Endothelial cell of umbilical vein (primary cell): Measurements from ENCODE around the gene CAMTA1. TPM values are rescaled to one million over a fixed set of nuclear protein-coding genes. Genes with fewer than 3 reads are reported as not detected.

Experiments
- BruUV-seq: library from RNA; stranded (reverse); fragments of 400-500 nt; replicated peaks from 2 replicates; lab custom pipeline; 2021; lab: Mats Ljungman, UMichigan
- CTCF ChIA-PET: fragments of 300-600, 350-600 bp; sonication (Branson Sonifier 250); formaldehyde crosslinking; loops from one replicate; lab custom pipeline; 2021; ENCODE audit warnings: antibody characterized with exemption, inconsistent platforms; lab: Charles Lee
- POLR2A ChIA-PET: fragments of 300-600, 350-600 bp; sonication (Branson Sonifier 250); formaldehyde crosslinking; loops from one replicate; lab custom pipeline; 2021; ENCODE audit warnings: antibody characterized with exemption, inconsistent platforms; lab: Charles Lee
- DNase-seq: peaks from one replicate; pipeline ENCODE4 v3.0.0-alpha.2; 2011; ENCODE audit warnings: low read depth, low spot score
- FAIRE-seq: peaks from 2 replicates; lab custom pipeline; 2011; peaks lifted over from hg19 to GRCh38; lab: Jason Lieb, UNC
- H2AFZ ChIP-seq: 2 replicates; pipeline ENCODE4 v1.6.0; 2012; ENCODE audit warnings: low read depth, low read length, control low read depth, inconsistent platforms
- H3K27ac ChIP-seq: 2 replicates; pipeline ENCODE4 v1.5.1; 2011; ENCODE audit warnings: low read depth, mild to moderate bottlenecking, control low read depth, low read length, moderate library complexity; ENCODE audit not compliant: insufficient read depth
- H3K27me3 ChIP-seq, 2 experiments: 2 replicates each; pipeline versions ENCODE4 v1.6.0 to v1.6.1; 2011; ENCODE audit warnings: low read length in 2 of 2, mixed read lengths in 1 of 2; ENCODE audit not compliant: control insufficient read depth in 2 of 2, insufficient read depth in 2 of 2
- H3K36me3 ChIP-seq, 2 experiments: 2 replicates in 1 of 2; 3 replicates in 1 of 2; pipeline ENCODE4 v1.5.1; 2011; ENCODE audit warnings: low read length in 2 of 2, mild to moderate bottlenecking in 1 of 2, moderate library complexity in 1 of 2; ENCODE audit not compliant: control insufficient read depth in 2 of 2, insufficient read depth in 2 of 2; ENCODE audit errors: extremely low read depth in 1 of 2
- H3K4me1 ChIP-seq: 3 replicates; pipeline ENCODE4 v1.5.1; 2011; ENCODE audit warnings: mild to moderate bottlenecking, low read length; ENCODE audit not compliant: control insufficient read depth, insufficient read depth; ENCODE audit errors: extremely low read depth
- H3K4me2 ChIP-seq: 2 replicates; pipeline ENCODE4 v1.6.1; 2011; ENCODE audit warnings: low read length, control low read depth, mixed read lengths; ENCODE audit not compliant: insufficient read depth
- H3K4me3 ChIP-seq, 3 experiments: fragments of 200-600 bp in 1 of 3; sonication (generic), shearing (Covaris generic) in 1 of 3; replicated peaks in 1 of 3; 2 replicates each; pipeline ENCODE4 v1.5.1; 2011 to 2016; ENCODE audit warnings: control low read depth in 3 of 3, low read length in 3 of 3, mild to moderate bottlenecking in 2 of 3, inconsistent platforms in 1 of 3, low read depth in 1 of 3, moderate library complexity in 1 of 3; ENCODE audit not compliant: insufficient read depth in 1 of 3
- H3K79me2 ChIP-seq: 2 replicates; pipeline ENCODE4 v1.6.0; 2012; ENCODE audit warnings: low read length, inconsistent platforms; ENCODE audit not compliant: control insufficient read depth, insufficient read depth
- H3K9ac ChIP-seq: replicated peaks from 2 replicates; pipeline ENCODE3; 2011; ENCODE audit warnings: low read length, control low read depth; ENCODE audit not compliant: insufficient read depth; ENCODE audit errors: extremely low read depth
- H3K9me1 ChIP-seq: replicated peaks from 3 replicates; pipeline ENCODE4 v1.6.0; 2011; ENCODE audit warnings: mild to moderate bottlenecking, low read length; ENCODE audit not compliant: control insufficient read depth, insufficient read depth; ENCODE audit errors: extremely low read depth
- H3K9me3 ChIP-seq: replicated peaks from 2 replicates; pipeline ENCODE4 v1.5.1; 2012; ENCODE audit warnings: low read length, inconsistent platforms; ENCODE audit not compliant: control insufficient read depth, insufficient read depth
- H4K20me1 ChIP-seq: replicated peaks from 2 replicates; pipeline ENCODE3; 2011; ENCODE audit warnings: mild to moderate bottlenecking, low read length; ENCODE audit not compliant: control insufficient read depth, insufficient read depth; ENCODE audit errors: extremely low read depth
- EZH2 ChIP-seq: IDR thresholded peaks from 2 replicates; pipeline ENCODE4 v1.6.1; 2012; ENCODE audit warnings: borderline replicate concordance, low read depth, mild to moderate bottlenecking, moderate library complexity, low read length, inconsistent platforms; ENCODE audit not compliant: severe bottlenecking
- FOS ChIP-seq: IDR thresholded peaks from 2 replicates; pipeline ENCODE4 v1.6.1; 2011; ENCODE audit warnings: mild to moderate bottlenecking, low read length, moderate library complexity, borderline replicate concordance; ENCODE audit not compliant: insufficient read depth
- GATA2 ChIP-seq: IDR thresholded peaks from 2 replicates; pipeline ENCODE4 v1.7.0; 2011; ENCODE audit warnings: low read depth, mild to moderate bottlenecking, moderate library complexity, mixed read lengths, low read length; ENCODE audit not compliant: insufficient read length, insufficient read depth
- JUN ChIP-seq: IDR thresholded peaks from 2 replicates; pipeline ENCODE4 v1.6.1; 2011; ENCODE audit warnings: borderline replicate concordance, low read depth; ENCODE audit not compliant: insufficient read length, insufficient read depth
- MYC ChIP-seq: IDR thresholded peaks from one replicate; pipeline ENCODE4 v1.6.1; 2011; ENCODE audit warnings: mild to moderate bottlenecking, low read depth, low read length
- POLR2A ChIP-seq: IDR thresholded peaks from 2 replicates; pipeline ENCODE4 v1.6.1; 2012; ENCODE audit warnings: low read depth, mild to moderate bottlenecking, control low read depth, low read length
- POLR2AphosphoS5 ChIP-seq: IDR thresholded peaks from 2 replicates; pipeline ENCODE4 v1.6.1; 2012; ENCODE audit warnings: low read depth, mild to moderate bottlenecking, control low read depth, low read length, moderate library complexity; ENCODE audit not compliant: insufficient read depth
- dilution Hi-C: fragments of 300-500 bp; cut with MboI; formaldehyde crosslinking; loops from one replicate; pipeline ENCODE4 v1.15.0; 2019; ENCODE audit warnings: low sequenced_read_pairs; ENCODE audit not compliant: extremely low pct_ligation_motif_present
- intact Hi-C: fragments of 100-400 bp; cut with micrococcal nuclease; formaldehyde crosslinking; loops from one replicate; pipeline ENCODE4 v1.10.0; 2022
- polyA plus RNA-seq, 4 experiments: library from polyadenylated mRNA; depleted of rRNA in 3 of 4; stranded (reverse) in 3 of 4; unstranded in 1 of 4; fragments of >200 nt; gene quantifications; 2 replicates each; pipeline versions ENCODE4 v1.2.1 to v1.2.3, GENCODE V29; 2011 to 2012; ENCODE audit warnings: missing spikeins in 1 of 4
- total RNA-seq: library from RNA; stranded (reverse); gene quantifications from 2 replicates; pipeline ENCODE4 v1.2.3, GENCODE V29; 2021
- TF ChIP-seq, protein P1 (sequence below), 2 donors: IDR thresholded peaks; 1 replicate in 1 of 2; 2 replicates in 1 of 2; pipeline ENCODE4 v1.5.1; 2011; ENCODE audit warnings: low read length in 2 of 2, mild to moderate bottlenecking in 2 of 2, moderate library complexity in 2 of 2, control low read depth in 1 of 2, inconsistent platforms in 1 of 2, low read depth in 1 of 2; ENCODE audit not compliant: insufficient read depth in 1 of 2; ENCODE audit errors: extremely low read depth in 1 of 2
- TF ChIP-seq, protein P2 (sequence below): IDR thresholded peaks from 2 replicates; pipeline ENCODE4 v1.6.1; 2011; ENCODE audit not compliant: insufficient read depth, insufficient read length

Gene CAMTA1
- total and polyA plus RNA-seq, 2 donors (not counting 3 experiments of a cell fraction or from before 2014, with no cell fraction given): 50.8 to 92.7 TPM

DNA sequence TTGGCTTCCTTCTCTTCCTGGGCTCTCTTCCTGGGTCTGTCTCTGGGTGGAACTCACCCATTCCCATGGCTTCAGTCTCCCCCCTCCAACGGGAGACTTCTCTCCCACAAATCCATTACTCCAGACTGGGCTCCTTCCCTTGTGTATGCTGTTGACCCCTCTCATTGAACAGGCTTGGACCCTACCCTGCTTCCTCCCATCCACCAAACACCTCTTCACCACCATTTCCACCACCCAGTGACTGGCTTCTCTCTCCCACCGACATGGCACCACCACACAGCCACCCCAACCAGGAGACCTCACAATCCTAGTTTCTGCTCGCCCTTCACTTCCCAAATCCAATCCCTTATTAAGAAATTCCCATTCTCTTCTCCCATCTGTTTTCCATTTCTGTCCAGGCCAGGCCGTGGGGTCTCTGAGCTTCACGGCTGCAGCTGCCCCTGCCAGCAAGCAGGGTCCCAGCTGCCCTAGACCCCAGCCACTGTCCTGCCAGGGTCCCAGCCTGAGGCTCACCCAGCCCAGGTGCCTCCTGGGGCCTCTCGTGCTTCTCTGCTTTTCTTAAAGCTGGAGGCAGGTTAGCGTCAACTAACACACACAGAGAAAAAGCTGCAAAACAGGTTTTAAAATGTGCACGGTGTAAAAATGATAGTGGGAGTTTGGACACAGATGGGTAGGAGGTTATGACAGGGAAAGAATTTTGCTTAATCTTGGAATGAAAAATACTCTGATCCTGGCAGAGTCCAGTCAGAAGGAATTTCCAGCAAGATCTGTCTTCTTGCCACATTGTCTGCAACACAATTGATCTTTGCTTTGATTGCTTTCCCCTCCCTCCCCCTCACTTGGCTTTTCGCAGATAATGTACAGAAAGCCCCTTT, 602.0 kb downstream of the CAMTA1 start:
- H3K9ac ChIP-seq: no peak overlapping the region
- ChIA-PET POLR2A (no interaction called here), CTCF (no interaction called here)
- no peak overlapping the region for H3K27ac ChIP-seq
- no peak for DNase-seq
- intact Hi-C loops: no loop called here
- H3K9me1 ChIP-seq: no peaks in the 10 kb centered on the region
- no peaks in the 10 kb centered on the region for H3K79me2 ChIP-seq
- no peaks in the 10 kb centered on the region for H4K20me1 ChIP-seq
- H3K9me3 ChIP-seq: no peaks in the 10 kb centered on the region
- no TSS peak for BruUV-seq
- dilution Hi-C loops: no loop called here
- no peak overlapping the region for H3K4me3 ChIP-seq
- no peak overlapping the region for H3K4me2 ChIP-seq
- TF ChIP-seq FOS: no peak
- TF ChIP-seq, protein P1, sequence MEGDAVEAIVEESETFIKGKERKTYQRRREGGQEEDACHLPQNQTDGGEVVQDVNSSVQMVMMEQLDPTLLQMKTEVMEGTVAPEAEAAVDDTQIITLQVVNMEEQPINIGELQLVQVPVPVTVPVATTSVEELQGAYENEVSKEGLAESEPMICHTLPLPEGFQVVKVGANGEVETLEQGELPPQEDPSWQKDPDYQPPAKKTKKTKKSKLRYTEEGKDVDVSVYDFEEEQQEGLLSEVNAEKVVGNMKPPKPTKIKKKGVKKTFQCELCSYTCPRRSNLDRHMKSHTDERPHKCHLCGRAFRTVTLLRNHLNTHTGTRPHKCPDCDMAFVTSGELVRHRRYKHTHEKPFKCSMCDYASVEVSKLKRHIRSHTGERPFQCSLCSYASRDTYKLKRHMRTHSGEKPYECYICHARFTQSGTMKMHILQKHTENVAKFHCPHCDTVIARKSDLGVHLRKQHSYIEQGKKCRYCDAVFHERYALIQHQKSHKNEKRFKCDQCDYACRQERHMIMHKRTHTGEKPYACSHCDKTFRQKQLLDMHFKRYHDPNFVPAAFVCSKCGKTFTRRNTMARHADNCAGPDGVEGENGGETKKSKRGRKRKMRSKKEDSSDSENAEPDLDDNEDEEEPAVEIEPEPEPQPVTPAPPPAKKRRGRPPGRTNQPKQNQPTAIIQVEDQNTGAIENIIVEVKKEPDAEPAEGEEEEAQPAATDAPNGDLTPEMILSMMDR (IDR thresholded peaks at IDR 0.05; ENCODE audit: extremely low read depth in 1 of 2, insufficient read depth in 1 of 2, low read depth in 1 of 2, low read length in 2 of 2): no peak
- TF ChIP-seq POLR2AphosphoS5: no peak
- TF ChIP-seq POLR2A: no peak
- TF ChIP-seq GATA2: no peak
- no peak for TF ChIP-seq EZH2
- TF ChIP-seq MYC: no peak
- TF ChIP-seq, protein P2, sequence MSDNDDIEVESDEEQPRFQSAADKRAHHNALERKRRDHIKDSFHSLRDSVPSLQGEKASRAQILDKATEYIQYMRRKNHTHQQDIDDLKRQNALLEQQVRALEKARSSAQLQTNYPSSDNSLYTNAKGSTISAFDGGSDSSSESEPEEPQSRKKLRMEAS: no peak
- no peak for TF ChIP-seq JUN
- H3K36me3 ChIP-seq: no peaks in the 10 kb centered on the region
- peaks cover 14% of the 10 kb centered on the region for H3K4me1 ChIP-seq
- H3K27me3 ChIP-seq: no peaks in the 10 kb centered on the region
- no peak for FAIRE-seq
- no peak overlapping the region for H2AFZ ChIP-seq
